Spleen (tissue), 7 donors: ENCODE measurements around the gene MRPL3.

Experiments used
- POLR2AphosphoS5 ChIP-seq, 3 donors: sonication (generic); formaldehyde crosslinking; IDR thresholded peaks; one replicate each; pipeline ENCODE4 v1.5.1; 2017; ENCODE audit warnings: antibody characterized with exemption in 3 of 3
- TF ChIP-seq, protein P1 (sequence below), 11 experiments: fragments of 200-600 bp in 7 of 11; fragments of 450-650 bp in 4 of 11; sonication (generic) in 4 of 11; IDR thresholded peaks in 8 of 11; conservative IDR thresholded peaks in 3 of 11; 1 replicate in 7 of 11; 2 replicates in 4 of 11; pipeline versions ENCODE4 v1.4.0 to v1.8.0; 2016 to 2021; ENCODE audit warnings: antibody characterized with exemption in 11 of 11, inconsistent platforms in 4 of 11, mild to moderate bottlenecking in 1 of 11
- donor health status: DM: no; HTN: no; CAD: no; lungs with moderate emphysema.
- donor health status: DM: no; HTN: no; CAD: no.
- donor health status: DM: no; HTN: no; CAD: no.

DNA sequence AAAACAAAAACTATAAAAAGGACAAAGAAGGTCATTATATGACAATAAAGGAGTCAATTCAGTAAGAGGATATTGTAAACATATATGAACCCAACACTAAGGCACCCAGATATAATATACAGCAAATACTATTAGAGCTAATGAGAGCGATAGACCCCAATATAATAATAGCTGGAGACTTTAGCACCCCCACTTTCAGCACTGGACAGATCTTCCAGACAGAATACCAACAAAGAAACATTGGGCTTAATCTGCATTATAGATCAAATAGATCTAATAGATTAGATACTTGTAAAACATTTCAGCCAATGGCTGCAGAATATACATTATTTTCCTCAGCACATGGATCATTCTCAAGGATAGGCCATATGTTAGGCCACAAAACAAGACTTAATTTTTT lies 67.8 kb downstream of the MRPL3 start:
- TF ChIP-seq POLR2AphosphoS5 (IDR thresholded peaks at IDR 0.05) = no peak
- TF ChIP-seq, protein P1, sequence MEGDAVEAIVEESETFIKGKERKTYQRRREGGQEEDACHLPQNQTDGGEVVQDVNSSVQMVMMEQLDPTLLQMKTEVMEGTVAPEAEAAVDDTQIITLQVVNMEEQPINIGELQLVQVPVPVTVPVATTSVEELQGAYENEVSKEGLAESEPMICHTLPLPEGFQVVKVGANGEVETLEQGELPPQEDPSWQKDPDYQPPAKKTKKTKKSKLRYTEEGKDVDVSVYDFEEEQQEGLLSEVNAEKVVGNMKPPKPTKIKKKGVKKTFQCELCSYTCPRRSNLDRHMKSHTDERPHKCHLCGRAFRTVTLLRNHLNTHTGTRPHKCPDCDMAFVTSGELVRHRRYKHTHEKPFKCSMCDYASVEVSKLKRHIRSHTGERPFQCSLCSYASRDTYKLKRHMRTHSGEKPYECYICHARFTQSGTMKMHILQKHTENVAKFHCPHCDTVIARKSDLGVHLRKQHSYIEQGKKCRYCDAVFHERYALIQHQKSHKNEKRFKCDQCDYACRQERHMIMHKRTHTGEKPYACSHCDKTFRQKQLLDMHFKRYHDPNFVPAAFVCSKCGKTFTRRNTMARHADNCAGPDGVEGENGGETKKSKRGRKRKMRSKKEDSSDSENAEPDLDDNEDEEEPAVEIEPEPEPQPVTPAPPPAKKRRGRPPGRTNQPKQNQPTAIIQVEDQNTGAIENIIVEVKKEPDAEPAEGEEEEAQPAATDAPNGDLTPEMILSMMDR (IDR thresholded peaks at IDR 0.05 in 8 of 11, conservative IDR thresholded peaks at IDR 0.05 in 3 of 11) = no peak
